Ovary (tissue), 3 donors: Measurements from ENCODE around the gene EGLN1.

ENCODE experiments used
- CTCF ChIP-seq, 3 donors: fragments of 450-650 bp in 2 of 3; fragments of 200-600 bp in 1 of 3; IDR thresholded peaks; one replicate each; pipeline versions ENCODE4 v1.5.1 to v1.8.0; 2016 to 2022; ENCODE audit warnings: antibody characterized with exemption in 3 of 3, mild to moderate bottlenecking in 1 of 3
- EP300 ChIP-seq: sonication (generic); formaldehyde crosslinking; IDR thresholded peaks from one replicate; pipeline ENCODE4 v1.6.1; 2017; ENCODE audit warnings: antibody characterized with exemption
- POLR2A ChIP-seq: fragments of 450-650 bp; IDR thresholded peaks from one replicate; pipeline ENCODE4 v1.6.1; 2017; ENCODE audit warnings: antibody characterized with exemption, mild to moderate bottlenecking, moderate library complexity
- donor health status: DM: no; HTN: no; CAD: no.

- TF ChIP-seq POLR2A (no peak), CTCF (IDR thresholded peaks at IDR 0.05) (no peak), EP300 (no peak)
These were observed 35.6 kb downstream of the EGLN1 start for GRCh38 chr1:231386466-231386865.
